Left forelimb (tissue), 1 donor: Measurements from ENCODE around the gene FXYD6.

Source experiments
- DNase-seq: peaks from one replicate; pipeline ENCODE4 v3.0.0-alpha.2; 2018; ENCODE audit warnings: low spot score

Gene FXYD6

GRCh38 chr11:117887431-117888138 lies 11.1 kb upstream of the FXYD6 start:
- DNase-seq = peak; percentile 45

GRCh38 chr11:117885777-117886176 lies 9.3 kb upstream of the FXYD6 start:
- peak; percentile 76 for DNase-seq

GRCh38 chr11:117884994-117885393 lies 8.5 kb upstream of the FXYD6 start:
- peak; percentile 44 for DNase-seq

- DNase-seq = peak; percentile 42
These were observed 6.6 kb upstream of the FXYD6 start for GRCh38 chr11:117883063-117883462.

GRCh38 chr11:117882311-117882905 lies 6.0 kb upstream of the FXYD6 start:
- peak; percentile 62 for DNase-seq

- DNase-seq = no peak
These were observed 4.8 kb upstream of the FXYD6 start for GRCh38 chr11:117881217-117881616.

GRCh38 chr11:117879516-117880480 lies 3.3 kb upstream of the FXYD6 start:
- no peak for DNase-seq

GRCh38 chr11:117878939-117879475 lies 2.5 kb upstream of the FXYD6 start:
- no peak for DNase-seq

- DNase-seq = no peak
These were observed 2.0 kb upstream of the FXYD6 start for GRCh38 chr11:117878314-117878938.

- peak; percentile 62 for DNase-seq
These were observed 794 bp upstream of the FXYD6 start for GRCh38 chr11:117877120-117877784.

GRCh38 chr11:117876059-117876340 lies 458 bp downstream of the FXYD6 start:
- no peak for DNase-seq

- peak; percentile 67 for DNase-seq
These were observed 938 bp downstream of the FXYD6 start for GRCh38 chr11:117875382-117876058.

- no peak for DNase-seq
These were observed 1.5 kb downstream of the FXYD6 start for GRCh38 chr11:117874910-117875381.

GRCh38 chr11:117874253-117874909 lies 2.1 kb downstream of the FXYD6 start:
- peak; percentile 60 for DNase-seq

GRCh38 chr11:117873828-117874125 lies 2.7 kb downstream of the FXYD6 start:
- DNase-seq = peak; percentile 40

- DNase-seq = no peak
These were observed 3.3 kb downstream of the FXYD6 start for GRCh38 chr11:117872975-117873827.

- DNase-seq = peak; percentile 47
These were observed 4.0 kb downstream of the FXYD6 start for GRCh38 chr11:117872420-117872961.

GRCh38 chr11:117871784-117872183 lies 4.7 kb downstream of the FXYD6 start:
- peak; percentile 40 for DNase-seq

- no peak for DNase-seq
These were observed 5.3 kb downstream of the FXYD6 start for GRCh38 chr11:117871160-117871559.
